Gastroesophageal sphincter (tissue), 3 donors: Measurements from ENCODE around the gene CCDC3.

Experiments
- CTCF ChIP-seq, 4 experiments: fragments of 200-600 bp in 2 of 4; fragments of 450-650 bp in 2 of 4; sonication (generic) in 1 of 4; IDR thresholded peaks; one replicate each; pipeline ENCODE4 v1.5.1; 2017 to 2019; ENCODE audit warnings: antibody characterized with exemption in 4 of 4, mild to moderate bottlenecking in 2 of 4, moderate library complexity in 2 of 4
- EP300 ChIP-seq: sonication (generic); formaldehyde crosslinking; IDR thresholded peaks from one replicate; pipeline ENCODE4 v1.6.1; 2017; ENCODE audit warnings: antibody characterized with exemption, mild to moderate bottlenecking

GRCh38 chr10:12975906-12976305, 25.6 kb downstream of the CCDC3 start:
- TF ChIP-seq EP300 (no peak), CTCF (IDR thresholded peaks at IDR 0.05) (no peak)
